DLD1 (cell line): ENCODE measurements around the gene ALCAM.

Source experiments
- in situ Hi-C: cut with HindIII; loops from 2 replicates; pipeline ENCODE4 v1.10.0; 2017; ENCODE audit warnings: low sequenced_read_pairs

ALCAM gene

GRCh38 chr3:105615814-105616213, 249.1 kb downstream of the ALCAM start:
- in situ Hi-C loops = no loop called here

- in situ Hi-C loops = no loop called here
Observed at GRCh38 chr3:105616374-105617121, 249.8 kb downstream of the ALCAM start.

- in situ Hi-C loops = no loop called here
Observed at GRCh38 chr3:105618556-105618955, 251.8 kb downstream of the ALCAM start.

- in situ Hi-C loops = no loop called here
Observed at GRCh38 chr3:105619651-105620050, 252.9 kb downstream of the ALCAM start.

- in situ Hi-C loops = no loop called here
Observed at GRCh38 chr3:105620236-105620635, 253.5 kb downstream of the ALCAM start.

GRCh38 chr3:105622169-105622568, 255.5 kb downstream of the ALCAM start:
- in situ Hi-C loops = no loop called here
